Suppressor macrophage treated with lipopolysaccharide for 4 hours (primary cell): Measurements from ENCODE around the gene NOS3.

Source experiments
- DNase-seq: peaks from one replicate; pipeline ENCODE4 v3.0.0-alpha.2; 2020

NOS3 gene

GRCh38 chr7:150990416-150991186 is at the start of gene NOS3:
TSS of gene NOS3 (plus strand) at chr7:150991017. CDS start at chr7:150993804, 2,787 bp downstream.
- no peak for DNase-seq

DNA sequence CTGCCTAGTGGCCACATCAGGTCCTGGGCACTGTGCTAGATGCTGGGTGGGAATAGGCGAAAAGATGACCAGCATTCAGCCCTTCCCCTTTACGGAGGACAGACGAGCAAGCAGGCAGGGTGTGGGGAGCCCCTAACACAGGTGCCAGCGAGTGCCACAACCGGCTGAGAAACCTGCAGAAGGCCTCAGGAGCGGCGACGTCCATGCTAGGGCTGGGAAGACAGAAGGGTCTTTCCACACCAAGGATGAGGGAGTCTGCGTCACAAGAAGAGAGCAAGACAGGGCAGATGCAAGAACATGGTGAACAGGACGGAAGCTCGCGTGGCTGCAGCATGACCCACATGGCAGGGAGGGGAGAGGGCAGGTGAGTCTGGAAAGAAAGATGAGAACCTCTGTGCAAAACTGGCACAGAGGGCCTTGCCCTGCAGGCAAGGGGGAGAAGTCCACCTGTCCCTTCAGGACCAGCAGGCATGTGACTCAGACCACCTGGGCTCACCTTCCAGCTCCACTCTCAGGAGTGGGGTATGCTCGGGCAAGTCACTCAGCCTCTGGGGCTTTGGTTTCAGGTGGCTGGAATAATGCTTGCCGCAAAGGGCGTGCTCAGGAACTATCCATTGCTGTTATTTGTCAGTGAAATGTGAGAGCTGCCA is 49.3 kb upstream of the NOS3 start:
- no peak for DNase-seq

DNA sequence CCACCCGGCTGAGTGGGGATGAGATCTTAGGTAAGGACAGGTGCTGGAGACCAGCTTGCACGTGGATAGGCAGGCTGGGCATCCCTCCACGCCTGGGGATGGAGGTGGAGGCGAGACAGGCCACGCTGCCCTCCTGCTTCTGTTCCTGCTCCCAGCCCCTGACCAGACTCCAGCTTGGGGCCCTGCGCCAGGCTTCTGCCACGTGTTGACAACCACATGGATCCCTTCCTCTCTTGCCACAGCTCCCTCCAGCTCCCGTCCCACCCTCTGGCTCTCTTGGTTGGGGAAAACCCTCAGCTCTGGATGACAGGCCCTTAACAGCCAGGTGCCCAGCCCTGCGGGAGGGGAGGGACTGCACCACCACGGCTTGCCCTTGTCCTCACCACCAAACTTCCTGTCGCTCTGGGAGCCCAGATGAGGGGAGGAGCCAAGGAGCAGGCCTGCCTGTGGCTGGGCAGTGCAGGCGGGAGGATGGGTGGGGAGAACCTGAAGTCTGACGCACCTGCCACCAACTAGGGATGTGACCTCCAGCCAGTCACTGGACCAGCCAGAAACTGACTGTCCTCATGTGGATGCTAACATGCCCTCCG is 48.7 kb upstream of the NOS3 start:
- DNase-seq: no peak

DNA sequence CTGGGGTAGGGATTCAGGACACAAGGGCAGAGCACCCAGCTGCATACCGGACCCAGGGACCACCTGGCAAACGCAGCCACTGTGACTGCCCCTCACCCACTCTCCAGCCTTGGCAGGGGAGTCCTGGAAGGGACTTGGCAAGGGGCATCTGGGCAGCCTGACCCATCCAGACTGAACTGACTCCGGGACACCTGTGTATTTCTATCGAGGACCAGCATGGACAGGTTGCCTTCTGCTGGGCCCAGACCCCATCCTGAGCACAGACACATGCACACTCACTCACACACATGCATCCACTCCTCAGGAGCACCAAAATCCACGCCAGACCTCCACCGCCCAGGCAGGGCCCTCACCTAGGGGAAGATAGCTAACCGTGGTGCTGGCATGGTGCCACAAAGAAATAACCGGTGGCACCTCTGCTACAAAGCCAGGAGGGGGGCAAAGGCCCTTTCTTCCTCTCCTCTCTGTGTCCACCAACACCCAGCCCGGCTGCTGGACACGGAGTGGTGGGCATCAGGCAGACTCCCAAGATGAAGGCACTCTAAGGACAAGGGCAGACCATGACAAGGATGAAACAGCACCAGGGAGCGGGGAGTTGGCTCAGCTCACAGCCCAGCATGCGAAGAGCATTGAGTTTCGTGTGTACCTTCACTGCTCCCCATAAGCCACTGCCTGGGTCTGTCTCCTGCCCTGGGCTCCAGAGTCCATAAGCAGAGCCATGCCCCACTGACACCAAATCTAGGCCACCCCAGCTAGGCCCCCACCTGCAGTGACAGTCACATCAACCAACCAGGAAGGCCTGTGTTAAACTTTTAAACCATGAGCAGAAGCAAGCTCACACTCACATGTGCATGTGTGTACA is 48.0 kb upstream of the NOS3 start:
- DNase-seq: no peak

DNA sequence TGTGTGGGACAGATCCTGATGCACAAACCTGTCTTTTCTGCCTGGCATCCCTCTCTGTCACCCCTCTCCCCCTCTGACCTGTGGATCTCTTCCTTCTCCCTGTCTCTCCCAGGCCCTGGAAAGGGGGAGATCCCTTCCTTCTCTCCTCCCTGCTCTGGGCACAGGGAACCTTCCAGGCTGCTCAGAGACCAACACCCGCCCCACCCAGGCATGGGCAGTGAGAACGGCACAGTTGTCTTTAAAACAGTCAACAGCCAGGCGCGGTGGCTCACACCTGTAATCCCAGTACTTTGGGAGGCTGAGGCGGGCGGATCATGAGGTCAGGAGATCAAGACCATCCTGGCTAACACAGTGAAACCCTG is 47.4 kb upstream of the NOS3 start:
- no peak for DNase-seq

GRCh38 chr7:150944066-150945042 is 46.5 kb upstream of the NOS3 start:
- no peak for DNase-seq

GRCh38 chr7:150945171-150945852 is 45.5 kb upstream of the NOS3 start:
- no peak for DNase-seq

GRCh38 chr7:150945853-150946420 is 44.9 kb upstream of the NOS3 start:
- DNase-seq: no peak

DNA sequence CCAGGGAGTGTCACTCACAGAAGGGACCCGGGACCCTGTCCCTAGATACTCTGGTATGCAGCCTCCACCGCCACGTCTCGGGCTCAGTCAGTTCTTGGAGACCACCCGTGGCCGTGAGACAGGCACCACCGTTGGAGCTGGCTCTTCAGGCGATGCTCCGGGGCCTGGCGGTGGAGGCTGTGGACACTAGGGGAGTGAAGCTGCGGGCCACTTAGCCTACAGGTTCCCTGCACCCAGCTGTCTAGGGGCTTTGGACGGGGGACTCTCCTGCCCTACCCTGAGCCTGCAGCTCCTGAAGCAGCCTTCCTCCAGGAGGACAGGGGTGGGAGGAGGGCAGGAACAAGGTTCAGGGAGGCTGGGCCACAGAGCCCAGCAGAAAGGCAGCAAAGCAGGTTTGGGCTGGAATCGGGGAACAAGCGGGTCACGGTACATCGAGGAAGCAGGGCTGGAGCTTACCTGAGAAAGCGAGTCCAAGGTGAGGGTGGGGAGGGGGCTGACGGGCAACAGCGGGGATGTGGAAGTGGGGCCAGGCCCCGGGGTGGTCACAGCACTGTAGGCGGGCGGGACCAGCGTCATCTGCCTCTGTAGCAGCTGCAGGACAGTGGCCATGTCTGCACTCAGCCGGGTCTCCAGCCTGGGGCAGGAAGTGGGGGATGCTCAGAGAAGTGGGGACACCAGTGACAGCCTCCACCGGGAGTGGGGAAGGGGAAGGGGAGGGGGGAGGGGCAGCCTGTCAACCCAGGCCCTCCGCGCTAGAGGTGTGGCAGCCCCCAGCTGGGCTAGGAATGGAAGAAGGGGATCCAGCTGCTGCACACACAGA is 44.2 kb upstream of the NOS3 start:
- no peak for DNase-seq

DNA sequence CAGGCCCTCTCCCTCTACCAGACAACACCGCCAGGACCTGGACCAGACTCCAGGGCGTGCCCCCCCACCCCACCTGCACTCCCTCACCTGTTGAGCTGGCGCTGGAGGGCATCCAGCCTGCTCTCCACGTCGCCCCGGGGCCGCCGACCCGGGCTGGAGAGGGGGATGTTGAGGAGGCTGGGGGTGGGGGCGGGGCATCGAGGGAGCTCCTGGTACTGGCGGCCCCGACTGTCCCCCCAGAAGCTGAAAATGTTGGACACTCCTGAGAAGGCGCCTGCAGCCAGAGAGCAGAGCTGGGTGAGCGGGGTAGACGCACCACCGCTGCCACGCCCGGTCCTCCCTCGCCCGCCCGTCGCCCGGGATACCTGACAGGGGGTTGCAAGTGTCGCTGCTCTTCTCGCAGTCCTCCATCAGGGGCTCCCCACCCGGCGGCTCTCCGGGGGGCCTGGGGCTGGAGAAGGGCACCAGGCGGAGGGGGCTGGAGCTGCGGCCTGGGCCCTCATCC is 43.5 kb upstream of the NOS3 start:
- no peak for DNase-seq

GRCh38 chr7:150947761-150948651 is 42.8 kb upstream of the NOS3 start:
- no peak for DNase-seq

GRCh38 chr7:150948791-150949251 is 42.0 kb upstream of the NOS3 start:
- DNase-seq: no peak

DNA sequence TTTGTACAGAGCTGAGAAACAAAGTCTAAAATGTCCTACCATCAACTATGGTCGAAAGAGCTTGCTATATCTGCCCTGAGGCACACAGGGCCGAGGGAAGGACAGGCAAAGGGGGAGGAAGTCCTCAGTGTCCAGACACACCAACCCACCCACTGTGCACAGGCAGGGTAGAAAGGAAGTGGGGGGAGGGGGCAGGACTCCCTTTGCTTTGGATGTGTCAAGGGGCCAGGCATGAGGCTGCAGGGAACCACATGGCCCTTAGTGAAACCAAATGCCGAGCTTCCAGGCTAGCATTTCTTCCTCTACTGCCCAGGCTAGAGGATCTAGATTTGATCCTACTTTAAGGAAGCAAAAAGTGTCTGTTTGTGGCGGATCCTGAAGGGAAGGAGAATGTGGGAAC is 41.3 kb upstream of the NOS3 start:
- no peak for DNase-seq

DNA sequence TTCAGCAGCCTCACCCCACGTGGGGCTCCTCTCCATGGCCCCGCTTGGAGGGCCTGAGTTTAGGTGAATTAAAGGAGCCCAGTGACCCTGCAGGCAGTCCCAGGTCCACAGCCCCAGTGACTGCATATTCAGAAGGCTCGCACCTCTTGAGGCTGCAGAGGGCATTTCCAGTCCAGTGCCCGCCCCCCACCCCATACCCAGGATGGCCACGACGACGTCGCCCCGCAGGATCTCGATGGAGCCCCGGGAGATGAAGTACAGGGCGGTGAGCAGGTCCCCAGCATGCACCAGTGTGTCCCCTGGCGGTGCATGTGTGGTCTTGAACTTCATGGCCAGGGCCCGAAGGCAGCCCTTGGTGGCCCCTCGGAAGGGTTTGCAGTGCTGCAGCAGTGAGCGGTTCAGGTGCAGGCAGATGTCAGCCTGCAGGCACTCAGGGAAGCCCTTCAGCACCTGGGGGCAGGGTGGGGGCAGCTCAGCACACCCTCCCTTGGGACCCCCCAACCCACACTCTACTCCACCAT is 40.8 kb upstream of the NOS3 start:
- DNase-seq: no peak

DNA sequence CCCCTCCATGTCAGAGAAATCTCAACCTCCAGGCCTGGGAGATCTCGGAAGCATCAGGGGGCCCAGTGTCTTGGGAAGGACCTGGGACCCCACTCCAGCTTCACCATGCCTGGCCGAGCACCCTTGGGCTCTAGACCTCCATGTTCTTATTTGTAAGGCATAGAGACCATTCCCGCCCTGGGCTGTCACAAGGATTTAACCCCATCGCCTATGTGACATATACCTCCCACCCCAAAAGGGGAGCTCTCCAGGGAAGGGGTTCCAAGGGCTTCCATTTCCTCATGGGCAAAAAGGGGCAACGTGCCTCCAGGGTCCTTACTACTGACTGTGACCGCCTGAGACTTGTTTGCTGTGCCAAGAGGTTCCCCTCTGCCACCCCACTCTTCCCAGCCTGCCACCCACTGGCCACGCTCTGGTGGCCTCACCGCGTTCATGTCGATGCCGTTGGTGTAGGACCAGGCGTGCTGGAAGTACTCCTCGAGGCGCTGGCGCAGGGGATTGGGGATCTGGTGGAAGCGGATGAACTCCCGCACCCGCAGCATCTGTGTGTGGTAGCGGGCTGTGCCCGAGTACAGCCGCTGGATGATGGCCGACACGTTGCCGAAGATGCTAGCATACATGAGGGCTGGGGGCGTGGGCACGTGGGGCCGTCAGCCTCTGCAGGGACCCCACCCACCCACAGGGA is 40.2 kb upstream of the NOS3 start:
- DNase-seq: no peak

- DNase-seq: no peak
These were observed 39.7 kb upstream of the NOS3 start for GRCh38 chr7:150951181-150951520.

DNA sequence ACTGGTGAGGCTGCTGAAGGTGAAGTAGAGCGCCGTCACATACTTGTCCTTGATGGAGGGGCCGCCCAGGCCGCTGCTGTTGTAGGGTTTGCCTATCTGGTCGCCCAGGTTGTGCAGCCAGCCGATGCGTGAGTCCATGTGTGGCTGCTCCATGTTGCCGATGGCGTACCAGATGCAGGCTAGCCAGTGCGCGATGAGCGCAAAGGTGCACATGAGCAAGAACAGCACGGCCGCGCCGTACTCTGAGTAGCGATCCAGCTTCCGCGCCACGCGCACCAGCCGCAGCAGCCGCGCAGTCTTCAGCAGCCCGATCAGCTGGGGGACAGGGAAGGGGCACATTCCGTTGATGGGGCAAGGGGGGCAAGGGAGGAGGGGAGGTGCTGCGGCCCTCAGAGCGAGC is 39.3 kb upstream of the NOS3 start:
- no peak for DNase-seq
